HG03139 (cell line): ENCODE measurements around the gene ZNF516.

Experiments
- ATAC-seq: cut with Tn5 transposase; IDR thresholded peaks from one replicate; pipeline ENCODE4 v1.9.1; 2021; ENCODE audit not compliant: unreplicated experiment

The ZNF516 gene

DNA sequence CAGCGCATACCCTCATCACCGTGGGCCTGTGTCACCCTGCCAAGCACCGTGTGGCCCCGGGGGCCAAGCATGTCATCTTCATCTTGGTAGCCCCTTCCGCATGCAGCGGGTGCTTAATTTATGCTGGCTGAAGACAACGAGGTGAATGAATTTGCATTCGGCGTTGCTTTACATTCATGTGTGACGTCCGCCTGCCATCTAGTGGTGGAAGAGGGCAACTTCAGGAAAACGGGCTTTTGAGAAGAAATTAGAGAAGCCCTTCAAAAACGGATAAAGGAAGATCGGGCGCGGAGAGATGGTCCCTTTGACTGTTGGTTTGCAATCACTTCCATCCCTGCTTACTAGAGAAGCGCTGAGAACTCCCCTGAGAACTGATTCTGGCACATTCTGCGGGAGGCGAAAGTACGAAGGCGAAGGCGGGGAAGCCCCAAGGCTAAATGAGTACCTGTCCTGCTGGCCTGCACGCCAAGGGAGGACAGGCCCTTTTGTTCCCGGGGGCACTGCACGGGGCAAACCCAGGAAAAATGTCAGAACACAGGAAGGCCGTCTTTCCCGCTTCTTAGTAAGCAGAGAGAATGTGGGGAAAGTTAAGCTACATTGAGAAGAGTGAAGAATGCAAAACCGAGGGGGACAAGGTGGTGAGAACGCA is 145.9 kb downstream of the ZNF516 start:
- ATAC-seq, result peak; percentile 63

DNA sequence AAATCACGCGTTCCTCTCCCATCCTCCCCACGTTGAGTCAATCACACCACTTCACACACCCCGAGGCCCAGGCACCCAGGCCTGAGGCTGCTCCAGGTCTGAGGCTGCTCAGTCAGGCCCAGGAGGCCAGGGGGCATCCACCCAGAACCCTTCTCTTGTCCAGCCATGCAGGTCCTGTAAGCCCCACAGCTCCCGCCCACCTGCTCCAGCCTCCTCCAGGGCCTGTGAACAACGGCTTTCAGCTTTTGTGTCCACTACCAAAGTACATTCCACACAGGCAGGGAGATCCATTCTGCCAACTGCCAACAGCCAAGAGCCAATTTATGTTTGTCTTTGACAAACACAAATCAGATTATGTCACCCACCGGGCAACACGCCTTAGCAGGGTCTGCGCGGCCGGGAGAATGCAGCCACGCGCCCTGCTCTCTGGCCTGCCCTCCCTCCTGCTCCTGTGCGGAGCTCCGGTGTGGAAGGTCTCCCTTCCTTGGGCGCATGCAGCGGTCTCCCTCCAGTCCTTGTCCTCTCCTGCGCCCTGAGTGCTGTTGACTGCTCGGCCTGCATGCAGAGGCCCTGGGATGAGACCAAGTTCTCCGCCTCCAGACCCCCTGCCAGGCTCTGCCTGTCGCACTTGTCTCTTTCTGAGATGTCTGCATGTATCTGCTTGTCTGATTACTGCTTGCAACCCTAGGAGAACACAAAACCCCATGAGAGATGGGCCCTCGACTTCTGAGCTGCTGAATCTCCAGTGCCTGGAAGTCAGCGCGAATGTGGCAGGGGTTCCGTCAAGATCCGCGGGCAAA is 146.6 kb downstream of the ZNF516 start:
- no peak for ATAC-seq

DNA sequence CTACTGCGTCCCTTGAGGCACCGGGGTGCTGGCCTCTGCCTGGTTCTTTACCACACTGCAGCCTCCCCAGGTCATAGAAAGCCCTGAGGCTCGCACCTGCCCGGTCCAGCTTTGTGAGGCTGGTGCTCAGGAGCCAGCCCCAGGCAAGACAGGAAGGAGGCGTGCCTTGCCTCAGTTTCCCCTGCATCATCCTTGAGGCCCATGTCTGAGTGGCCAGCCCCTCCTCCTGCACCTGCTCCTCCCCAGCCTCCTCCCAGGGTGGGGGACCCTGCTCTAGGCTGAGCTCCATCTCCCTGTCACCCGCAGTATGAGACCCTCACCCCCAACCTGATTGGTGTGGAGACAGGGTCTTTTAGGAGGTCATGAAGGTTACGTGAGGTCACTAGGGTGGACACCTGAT is 147.7 kb downstream of the ZNF516 start:
- ATAC-seq, result no peak

DNA sequence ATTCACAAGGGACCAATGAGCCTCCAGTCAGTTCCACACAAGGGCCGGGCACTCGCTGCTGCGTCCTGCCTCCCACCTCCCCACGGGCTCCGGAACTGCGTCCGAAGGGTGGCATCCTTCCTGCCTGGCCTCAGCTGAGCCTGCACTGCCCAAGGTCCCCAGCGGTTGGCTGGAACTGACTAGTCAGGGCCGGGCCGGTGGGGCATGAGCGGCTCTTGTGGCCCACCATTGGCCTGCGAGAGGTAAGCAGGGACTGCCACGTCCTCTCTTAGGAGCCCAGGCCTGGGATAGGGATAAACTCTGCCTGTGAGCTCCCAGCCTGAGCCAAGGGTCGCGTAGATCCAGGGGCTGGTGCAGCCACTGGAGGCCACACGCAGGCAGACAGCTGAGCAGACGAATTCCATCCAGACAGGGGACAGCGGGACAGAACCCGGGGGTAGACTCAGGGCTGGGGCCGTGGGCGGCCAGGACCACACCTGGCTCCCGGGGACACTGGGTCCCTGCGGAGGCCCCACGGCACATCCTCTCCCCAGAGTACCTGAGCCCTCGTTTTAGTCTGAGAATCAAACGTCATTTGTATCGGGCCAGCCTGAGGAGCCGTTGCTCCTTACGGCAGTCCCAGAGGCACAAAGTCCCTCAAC is 148.4 kb downstream of the ZNF516 start:
- ATAC-seq, result no peak

DNA sequence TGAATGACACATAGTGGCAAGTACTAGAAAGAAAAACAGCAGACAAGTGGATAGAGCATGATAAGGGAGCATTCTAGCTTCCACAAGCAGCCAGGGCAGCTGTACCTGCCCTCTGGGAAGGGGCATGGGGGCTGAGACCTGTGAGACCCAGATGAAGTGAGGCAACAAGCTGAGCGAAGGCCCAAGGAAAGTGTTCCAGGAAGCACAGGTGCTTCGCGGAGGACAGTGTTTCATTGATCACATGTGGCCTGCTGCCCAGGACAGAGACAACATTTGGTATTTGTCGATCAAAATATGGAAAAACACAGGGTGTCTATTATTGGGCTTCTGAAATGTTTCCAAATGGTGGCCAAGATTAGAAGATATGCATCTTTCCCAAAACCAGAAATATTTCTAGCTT is 149.1 kb downstream of the ZNF516 start:
- ATAC-seq, result no peak

DNA sequence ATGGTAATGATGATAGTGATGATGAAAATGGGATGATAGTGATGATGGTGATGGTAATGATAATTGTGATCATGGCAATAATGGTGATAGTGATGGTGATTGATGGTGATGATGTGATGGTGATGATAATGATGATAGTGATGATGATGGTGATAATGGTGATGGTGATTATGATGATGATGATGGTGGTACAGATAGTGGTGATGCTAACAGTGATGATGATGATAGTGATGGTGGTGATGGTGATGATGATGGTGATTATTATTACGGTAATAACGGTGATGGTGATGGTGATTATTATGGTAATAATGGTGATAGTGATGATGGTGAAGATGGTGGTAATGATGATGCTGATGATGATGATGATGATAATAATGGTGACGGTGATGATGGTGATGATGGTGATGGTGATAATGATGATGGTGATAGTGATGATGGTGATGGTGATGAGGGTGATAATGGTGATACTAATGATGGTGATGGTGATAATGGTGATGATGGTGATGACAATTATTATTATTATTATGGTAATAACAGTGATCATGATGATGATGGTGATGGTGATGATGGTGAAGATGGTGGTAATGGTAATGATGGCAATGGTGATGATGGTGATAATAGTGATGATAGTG is 151.0 kb downstream of the ZNF516 start:
- ATAC-seq, result no peak

DNA sequence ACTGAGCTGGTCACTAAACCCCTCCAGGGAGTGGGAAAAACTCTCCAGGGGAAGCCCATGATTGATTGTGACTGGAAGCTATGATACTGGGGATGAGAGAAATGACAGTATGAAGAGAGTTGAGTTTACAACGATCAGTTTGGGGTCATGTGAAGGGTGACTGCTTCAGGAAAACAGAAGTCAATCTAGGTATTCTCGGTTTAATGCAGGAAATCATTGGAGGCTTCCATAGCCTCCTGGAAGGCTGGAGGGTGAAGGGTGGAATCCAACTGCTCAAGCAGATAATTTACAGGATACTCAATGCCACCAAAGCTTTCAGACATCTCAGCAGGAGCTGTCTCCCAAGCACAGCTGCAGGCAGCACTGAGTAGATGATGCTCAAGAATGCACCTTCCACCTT is 154.6 kb downstream of the ZNF516 start:
- no peak for ATAC-seq

DNA sequence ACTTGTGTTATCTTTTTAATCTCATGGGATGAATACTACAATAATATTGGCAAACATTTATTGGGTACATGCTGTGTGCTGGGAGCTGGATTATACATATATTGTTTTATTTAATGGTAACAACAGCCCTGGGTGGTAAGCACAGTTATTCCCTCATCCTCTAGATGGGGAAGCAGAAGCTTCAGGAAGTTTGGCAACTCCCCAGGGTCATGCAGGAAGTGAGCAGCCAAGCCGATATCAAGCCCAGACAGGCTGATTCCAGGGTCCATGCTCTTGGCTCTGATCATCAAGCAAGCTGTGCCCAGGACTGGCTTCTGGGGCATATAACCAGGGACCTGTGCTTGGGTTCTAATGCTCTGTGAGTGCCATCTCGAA is 155.8 kb downstream of the ZNF516 start:
- ATAC-seq, result no peak

DNA sequence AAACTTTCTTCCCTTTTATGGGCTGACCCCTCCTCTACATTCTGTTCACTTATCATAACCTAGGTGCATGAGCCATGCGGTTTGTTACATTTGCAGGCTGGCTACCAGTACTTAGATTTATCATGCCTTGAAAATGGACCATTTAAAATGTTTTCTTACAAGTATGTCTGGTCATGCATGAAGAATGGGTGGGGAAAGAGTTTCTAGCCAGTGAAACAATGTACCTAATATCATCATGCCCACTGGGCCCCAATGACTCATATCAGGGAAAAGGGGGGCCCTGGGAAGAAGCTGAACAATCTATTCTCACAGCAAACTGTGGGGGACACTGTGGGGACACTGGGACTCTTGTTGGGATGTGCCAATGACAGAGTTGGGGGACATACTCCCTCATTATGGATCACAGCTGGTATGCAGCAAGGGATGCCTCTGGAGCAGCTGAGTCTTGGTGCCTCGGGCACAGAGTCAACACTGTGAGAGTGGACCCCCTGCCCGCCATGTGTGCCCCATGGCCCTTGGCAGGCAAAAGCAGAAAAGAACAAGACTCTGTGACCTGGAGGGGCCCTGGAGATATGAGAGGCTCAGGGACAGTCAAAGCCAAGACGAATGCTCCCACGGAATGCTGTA is 156.3 kb downstream of the ZNF516 start:
- ATAC-seq, result no peak

DNA sequence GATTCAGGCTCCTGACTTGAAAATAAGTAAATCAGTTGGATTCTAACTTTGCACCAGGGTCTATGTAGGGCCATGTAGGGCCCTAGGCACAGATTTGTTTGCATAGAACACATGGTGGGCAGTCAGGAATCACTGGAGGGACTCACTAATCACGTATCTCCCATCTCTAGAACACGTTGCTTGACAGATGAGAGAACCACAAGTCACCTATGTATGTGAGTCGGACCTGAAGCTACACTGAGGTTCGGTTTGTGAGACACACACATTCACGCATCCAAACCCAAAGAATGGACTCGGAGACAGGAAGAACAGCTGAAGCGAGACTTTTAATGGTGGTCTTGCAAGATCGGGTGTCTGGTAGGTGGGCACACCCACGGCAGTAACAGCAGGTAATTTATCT is 157.0 kb downstream of the ZNF516 start:
- ATAC-seq, result no peak

DNA sequence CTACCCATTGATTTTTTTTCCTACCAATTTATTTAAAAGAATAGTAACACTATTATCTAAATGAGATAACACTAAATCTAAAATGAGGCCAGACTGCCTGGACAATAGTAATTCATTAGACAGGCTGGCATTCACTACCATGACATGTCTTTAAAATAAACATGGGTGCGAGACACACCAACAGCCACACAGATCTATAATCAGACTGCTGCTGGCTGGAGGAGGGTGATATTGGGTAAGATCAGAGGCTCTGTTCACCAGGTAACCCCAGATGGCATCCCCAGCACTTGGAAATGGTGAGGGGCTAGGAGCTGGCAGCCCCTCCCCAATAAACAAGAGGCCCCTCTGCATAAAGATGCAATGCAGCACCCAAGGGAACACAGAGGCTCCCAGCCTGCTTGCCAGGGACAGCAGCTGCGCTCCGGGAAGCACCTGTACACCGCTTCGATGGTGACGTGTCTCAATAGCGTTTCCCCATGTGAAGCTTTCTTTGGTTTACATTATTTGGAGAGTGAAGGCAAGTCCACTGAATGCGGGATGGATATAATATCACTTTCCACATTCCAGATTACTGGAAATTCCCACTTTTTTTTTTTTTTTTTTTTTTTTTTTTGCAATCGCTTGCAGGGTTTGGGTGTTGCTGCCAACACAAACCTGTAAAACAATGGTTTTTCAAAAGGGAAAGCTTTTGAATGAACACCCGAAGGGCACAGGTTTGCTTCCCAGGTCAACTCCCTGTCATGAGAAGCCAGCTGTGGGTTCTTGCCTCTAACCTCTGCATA is 159.0 kb downstream of the ZNF516 start:
- ATAC-seq, result no peak

DNA sequence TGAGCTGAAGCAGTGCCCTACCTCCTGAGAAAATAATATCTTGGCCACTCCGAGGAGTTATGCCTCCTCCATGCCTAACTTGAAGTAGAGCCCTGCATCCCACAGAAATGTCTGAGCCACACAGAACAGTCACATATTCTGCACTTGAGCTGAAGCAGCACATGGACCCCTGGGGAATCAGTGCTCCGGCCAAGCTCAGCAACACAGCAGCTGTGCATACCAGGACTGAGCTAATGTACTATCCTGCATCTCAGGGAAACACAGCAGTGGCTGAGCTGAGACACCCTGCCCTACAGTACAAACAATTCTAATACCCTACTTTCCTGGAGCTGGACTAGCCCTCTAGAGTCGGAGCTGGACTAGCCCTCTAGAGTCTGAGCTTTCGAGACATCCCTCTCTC is 166.9 kb downstream of the ZNF516 start:
- no peak for ATAC-seq

DNA sequence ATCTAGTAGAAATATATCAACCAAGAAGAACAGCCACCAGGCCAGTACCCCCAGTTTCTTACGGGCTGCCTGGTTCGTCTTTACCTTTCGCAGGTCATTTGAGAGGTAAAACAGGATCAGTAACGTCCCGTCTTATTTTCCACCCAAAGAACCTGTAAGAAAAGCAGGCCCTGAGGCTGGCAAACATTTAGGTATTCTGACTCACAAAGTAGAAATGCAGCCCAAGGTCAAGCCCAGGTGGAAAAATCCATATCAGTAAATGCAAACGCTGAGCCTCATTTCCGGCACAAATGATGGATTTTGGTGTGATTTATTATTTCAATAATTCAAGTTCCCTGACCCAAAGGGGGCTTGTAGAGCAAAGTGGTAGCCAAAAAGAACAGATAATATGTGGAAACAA is 171.2 kb downstream of the ZNF516 start:
- no peak for ATAC-seq

DNA sequence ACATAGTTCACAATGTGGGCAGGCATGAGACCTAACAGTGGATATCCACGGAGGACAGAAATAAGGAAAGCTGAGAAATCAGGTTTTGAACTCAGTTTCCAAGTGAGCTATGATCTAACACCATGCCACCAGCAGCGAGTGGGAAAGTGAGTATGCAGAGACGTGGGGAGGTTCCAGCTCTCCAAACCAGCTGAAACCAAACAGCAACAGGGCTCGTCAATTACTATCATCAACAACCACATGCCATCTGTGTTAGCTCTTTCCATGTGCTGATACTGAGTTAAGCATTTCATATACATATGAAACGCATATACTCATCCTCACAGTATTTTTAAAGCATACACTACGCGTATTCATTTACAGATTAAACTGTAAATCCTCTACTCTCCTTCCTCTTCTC is 172.4 kb downstream of the ZNF516 start:
- ATAC-seq, result no peak

DNA sequence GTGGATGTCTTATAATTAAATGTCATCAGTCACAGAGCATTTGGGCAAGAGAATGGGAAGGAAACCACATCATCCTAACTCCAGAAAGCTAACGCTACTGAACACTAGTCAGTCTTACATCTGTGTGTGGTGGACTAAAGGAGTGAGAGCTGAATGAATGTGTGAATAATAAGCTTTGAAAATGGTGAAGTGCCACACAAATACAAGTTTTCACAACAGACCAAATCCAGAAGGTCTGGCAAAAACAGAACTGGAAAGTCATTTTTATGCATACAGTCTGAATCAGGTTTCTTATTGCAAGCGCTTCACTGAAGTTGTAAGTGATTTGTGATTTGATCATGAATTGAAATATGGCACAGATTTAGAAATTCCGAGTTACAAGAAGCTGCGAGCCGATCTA is 175.7 kb downstream of the ZNF516 start:
- no peak for ATAC-seq

DNA sequence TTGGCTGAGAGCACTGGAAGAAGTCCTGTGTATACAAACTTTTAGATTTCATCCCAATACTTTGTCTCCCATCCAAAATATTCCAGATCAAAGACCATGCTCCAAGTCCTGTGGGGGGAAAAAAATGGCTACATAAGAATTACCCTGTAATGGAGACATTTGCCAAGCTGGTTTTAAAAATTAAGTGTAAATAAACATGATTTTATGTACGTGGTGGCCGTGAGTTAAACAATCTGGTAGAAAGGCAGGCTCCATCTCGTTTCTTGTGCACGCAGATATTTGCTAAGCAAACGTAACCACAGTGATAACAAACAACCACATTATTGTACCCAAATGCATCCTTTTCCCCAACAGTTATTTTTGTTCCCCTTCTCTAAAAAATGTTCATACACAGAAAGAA is 176.4 kb downstream of the ZNF516 start:
- no peak for ATAC-seq

DNA sequence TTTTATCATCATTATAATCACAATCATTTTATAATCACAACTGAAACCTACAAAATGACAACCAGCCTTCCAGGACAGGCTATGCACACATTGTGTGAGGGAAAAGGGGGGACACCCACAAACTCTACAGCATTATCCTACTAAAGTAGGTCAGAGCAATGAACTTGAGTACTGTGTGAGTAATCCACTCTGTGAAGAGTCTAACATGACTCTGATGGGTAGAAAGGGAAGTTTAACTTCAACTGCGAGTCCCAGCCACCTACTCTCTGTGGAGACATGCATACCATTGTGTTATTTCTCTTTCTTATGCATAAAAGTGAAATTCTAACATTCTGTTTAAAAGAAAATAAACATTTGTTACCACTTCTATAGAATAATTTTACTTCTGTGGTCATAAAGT is 177.9 kb downstream of the ZNF516 start:
- ATAC-seq, result no peak

DNA sequence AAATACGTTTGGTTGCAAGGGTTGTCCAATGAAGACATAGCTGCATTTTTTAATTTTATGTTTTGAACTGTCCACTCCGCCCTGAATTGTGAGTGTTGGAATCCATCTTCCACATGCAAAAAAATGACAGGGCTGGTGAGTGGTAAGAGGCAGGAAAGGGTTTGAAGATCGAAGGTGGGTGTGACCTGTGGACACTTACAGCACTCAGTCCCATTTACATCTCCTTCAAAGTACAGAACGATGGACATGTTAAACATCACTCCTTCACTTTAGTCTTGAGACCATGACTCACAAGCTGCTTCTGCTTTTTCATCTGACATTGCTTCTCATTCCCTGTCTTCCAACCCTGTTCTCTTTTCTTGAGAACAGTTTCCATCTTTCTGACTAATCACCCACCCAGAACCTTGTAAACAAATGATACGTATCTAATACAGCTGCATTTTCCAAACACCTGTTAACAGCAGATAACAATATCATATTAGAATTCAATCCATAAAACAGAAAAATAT is 179.3 kb downstream of the ZNF516 start:
- no peak for ATAC-seq

DNA sequence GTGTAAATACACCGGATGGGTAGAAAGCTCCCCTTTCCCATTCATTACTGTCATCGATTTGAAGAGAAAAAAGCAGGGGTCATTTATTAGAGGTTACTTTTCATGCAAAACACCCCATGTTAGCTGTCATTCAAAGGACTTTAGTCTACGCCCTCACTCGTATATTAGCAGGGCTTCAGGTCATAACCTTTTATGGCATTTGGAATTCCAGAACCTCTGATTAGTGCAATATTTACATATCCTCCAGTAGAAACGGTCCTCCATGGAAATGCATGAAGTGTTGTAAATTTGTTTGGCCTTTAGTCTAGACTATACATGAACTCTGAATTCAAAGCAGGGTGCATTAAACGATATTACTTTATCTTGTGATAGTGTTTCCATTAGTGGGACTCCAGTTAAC is 180.5 kb downstream of the ZNF516 start:
- ATAC-seq, result no peak

DNA sequence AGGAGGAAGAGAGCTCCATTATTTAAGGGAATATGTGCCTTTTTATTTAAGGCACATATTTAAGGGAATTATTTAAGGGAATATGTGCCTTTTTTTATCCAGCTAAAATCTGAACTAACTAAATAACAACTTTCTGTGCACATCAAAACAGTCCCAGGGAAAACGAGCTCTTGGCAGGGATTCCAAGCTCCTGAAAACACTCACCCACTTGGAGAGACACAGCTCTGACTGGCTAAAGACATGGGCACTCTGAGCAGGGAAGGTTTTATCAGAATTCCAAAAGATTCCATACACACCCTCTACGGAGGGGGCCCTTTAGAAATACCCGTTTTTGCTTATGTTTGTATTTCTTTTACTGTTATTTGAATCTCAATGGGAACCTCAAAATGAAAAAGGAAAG is 181.0 kb downstream of the ZNF516 start:
- no peak for ATAC-seq
